ENCODE data around the gene DGLUCY. TPM values are rescaled to one million over a fixed set of nuclear protein-coding genes. Genes with fewer than 3 reads are reported as not detected.

Gene DGLUCY
- total RNA-seq, 2 donors from 2014 or later = 88.0 to 148 TPM

GRCh38 chr14:91228112-91229004 lies 114.5 kb downstream of the DGLUCY start:
- Histone ChIP-seq H3K4me1 (replicated peaks) (no peaks in the 10 kb centered on the region), H3K36me3 (no peaks in the 10 kb centered on the region), H3K27ac (no peak overlapping the region), H3K27me3 (replicated peaks; ENCODE audit: insufficient read depth) (no peaks in the 10 kb centered on the region), H3K4me3 (no peak overlapping the region), H3K9me3 (no peaks in the 10 kb centered on the region)
- WGBS = 93% methylated on average over 14 of the region's 14 CpGs
- intact Hi-C loops (cut with DNase I) = no loop called here
- TF ChIP-seq POLR2AphosphoS5 (IDR thresholded peaks at IDR 0.05) = no peak
- TF ChIP-seq POLR2A (IDR thresholded peaks at IDR 0.05) = no peak
- no peak for DNase-seq (ENCODE audit: low spot score)

GRCh38 chr14:91229005-91229382 lies 115.1 kb downstream of the DGLUCY start:
- intact Hi-C loops (cut with DNase I) = no loop called here
- DNase-seq (ENCODE audit: low spot score) = no peak
- Histone ChIP-seq H3K4me3 (no peak overlapping the region), H3K36me3 (no peaks in the 10 kb centered on the region), H3K27ac (no peak overlapping the region), H3K9me3 (no peaks in the 10 kb centered on the region), H3K4me1 (replicated peaks) (no peaks in the 10 kb centered on the region), H3K27me3 (replicated peaks; ENCODE audit: insufficient read depth) (no peaks in the 10 kb centered on the region)
- TF ChIP-seq CTCF (IDR thresholded peaks at IDR 0.05) (no peak), POLR2AphosphoS5 (IDR thresholded peaks at IDR 0.05) (no peak), POLR2A (IDR thresholded peaks at IDR 0.05) (no peak)
- 100% methylated on average over 1 of the region's 1 CpG for WGBS

GRCh38 chr14:91229743-91230200 lies 115.9 kb downstream of the DGLUCY start:
- TF ChIP-seq POLR2A (IDR thresholded peaks at IDR 0.05) = no peak
- TF ChIP-seq CTCF (IDR thresholded peaks at IDR 0.05) = no peak
- TF ChIP-seq POLR2AphosphoS5 (IDR thresholded peaks at IDR 0.05) = no peak
- 81% methylated on average over 6 of the region's 6 CpGs for whole genome bisulfite sequencing
- no peaks in the 10 kb centered on the region for H3K9me3 ChIP-seq
- H3K27ac ChIP-seq = no peak overlapping the region
- H3K4me3 ChIP-seq = no peak overlapping the region
- no peaks in the 10 kb centered on the region for H3K27me3 ChIP-seq (replicated peaks; ENCODE audit: insufficient read depth)
- H3K4me1 ChIP-seq (replicated peaks) = no peaks in the 10 kb centered on the region
- no peak for DNase-seq (ENCODE audit: low spot score)
- intact Hi-C loops (cut with DNase I) = no loop called here
- no peaks in the 10 kb centered on the region for H3K36me3 ChIP-seq

GRCh38 chr14:91230397-91231035 lies 116.6 kb downstream of the DGLUCY start:
- no peak for DNase-seq (ENCODE audit: low spot score)
- no peaks in the 10 kb centered on the region for H3K9me3 ChIP-seq
- H3K36me3 ChIP-seq = no peaks in the 10 kb centered on the region
- intact Hi-C loops (cut with DNase I) = no loop called here
- no peak overlapping the region for H3K27ac ChIP-seq
- TF ChIP-seq POLR2AphosphoS5 (IDR thresholded peaks at IDR 0.05) (no peak), CTCF (IDR thresholded peaks at IDR 0.05) (no peak), POLR2A (IDR thresholded peaks at IDR 0.05) (no peak)
- no peaks in the 10 kb centered on the region for H3K27me3 ChIP-seq (replicated peaks; ENCODE audit: insufficient read depth)
- no peak overlapping the region for H3K4me3 ChIP-seq
- 94% methylated on average over 4 of the region's 4 CpGs for WGBS
- H3K4me1 ChIP-seq (replicated peaks) = no peaks in the 10 kb centered on the region

GRCh38 chr14:91231446-91231845 lies 117.6 kb downstream of the DGLUCY start:
- H3K9me3 ChIP-seq = no peaks in the 10 kb centered on the region
- H3K4me3 ChIP-seq = no peak overlapping the region
- H3K36me3 ChIP-seq = no peaks in the 10 kb centered on the region
- WGBS = 88% methylated on average over 3 of the region's 3 CpGs
- no peak for DNase-seq (ENCODE audit: low spot score)
- H3K4me1 ChIP-seq (replicated peaks) = no peaks in the 10 kb centered on the region
- no peaks in the 10 kb centered on the region for H3K27me3 ChIP-seq (replicated peaks; ENCODE audit: insufficient read depth)
- intact Hi-C loops (cut with DNase I) = no loop called here
- H3K27ac ChIP-seq = no peak overlapping the region
- TF ChIP-seq CTCF (IDR thresholded peaks at IDR 0.05) = no peak
- TF ChIP-seq POLR2A (IDR thresholded peaks at IDR 0.05) = no peak
- no peak for TF ChIP-seq POLR2AphosphoS5 (IDR thresholded peaks at IDR 0.05)

Measured in prostate gland (tissue), 2 donors.